Spleen (tissue), 11 donors: ENCODE measurements around the gene ACSF2. TPM values are rescaled to one million over a fixed set of nuclear protein-coding genes. Genes with fewer than 3 reads are reported as not detected.

Source experiments
- DNase-seq: peaks from one replicate; pipeline ENCODE4 v3.0.0-alpha.2; 2020
- H3K27ac ChIP-seq, 8 donors: fragments of 200-600 bp; sonication (generic) in 7 of 8; 1 replicate in 4 of 8; 2 replicates in 4 of 8; pipeline versions ENCODE4 v1.5.0 to v1.8.0; 2016 to 2021; ENCODE audit warnings: inconsistent platforms in 4 of 8, mild to moderate bottlenecking in 4 of 8, moderate library complexity in 1 of 8
- H3K27me3 ChIP-seq, 7 donors: fragments of 200-600 bp; sonication (generic) in 6 of 7; replicated peaks in 1 of 7; 1 replicate in 4 of 7; 2 replicates in 3 of 7; pipeline versions ENCODE4 v1.5.0 to v1.8.0; 2016 to 2021; ENCODE audit warnings: inconsistent platforms in 3 of 7, mild to moderate bottlenecking in 1 of 7
- H3K36me3 ChIP-seq, 6 donors: fragments of 200-600 bp; sonication (generic) in 5 of 6; 1 replicate in 4 of 6; 2 replicates in 2 of 6; pipeline versions ENCODE4 v1.5.0 to v1.8.0; 2016 to 2021; ENCODE audit warnings: inconsistent platforms in 2 of 6
- H3K4me1 ChIP-seq, 6 donors: fragments of 200-600 bp; sonication (generic) in 5 of 6; 1 replicate in 3 of 6; 2 replicates in 3 of 6; pipeline versions ENCODE4 v1.5.0 to v1.8.0; 2016 to 2021; ENCODE audit warnings: inconsistent platforms in 3 of 6
- H3K4me3 ChIP-seq, 8 donors: fragments of 200-600 bp; sonication (generic) in 7 of 8; 1 replicate in 4 of 8; 2 replicates in 4 of 8; pipeline versions ENCODE4 v1.5.0 to v1.8.0; 2016 to 2021; ENCODE audit warnings: inconsistent platforms in 4 of 8, mild to moderate bottlenecking in 4 of 8, moderate library complexity in 2 of 8
- H3K9me3 ChIP-seq, 8 donors: fragments of 200-600 bp; sonication (generic) in 7 of 8; 1 replicate in 4 of 8; 2 replicates in 4 of 8; pipeline versions ENCODE4 v1.5.0 to v1.8.0; 2016 to 2021; ENCODE audit warnings: inconsistent platforms in 4 of 8
- CTCF ChIP-seq, 11 experiments: fragments of 200-600 bp in 7 of 11; fragments of 450-650 bp in 4 of 11; sonication (generic) in 4 of 11; IDR thresholded peaks in 8 of 11; conservative IDR thresholded peaks in 3 of 11; 1 replicate in 7 of 11; 2 replicates in 4 of 11; pipeline versions ENCODE4 v1.4.0 to v1.8.0; 2016 to 2021; ENCODE audit warnings: antibody characterized with exemption in 11 of 11, inconsistent platforms in 4 of 11, mild to moderate bottlenecking in 1 of 11
- POLR2A ChIP-seq, 3 donors: fragments of 450-650 bp; IDR thresholded peaks; one replicate each; pipeline ENCODE4 v1.5.1; 2017; ENCODE audit warnings: antibody characterized with exemption in 3 of 3, mild to moderate bottlenecking in 1 of 3
- POLR2AphosphoS5 ChIP-seq, 3 donors: sonication (generic); formaldehyde crosslinking; IDR thresholded peaks; one replicate each; pipeline ENCODE4 v1.5.1; 2017; ENCODE audit warnings: antibody characterized with exemption in 3 of 3
- whole genome bisulfite sequencing, 5 donors: extraction: QIAGEN DNeasy Blood & Tissue Kit in 3 of 5; methylation state at CpG; one replicate each; pipeline versions ENCODE4 v1.1.5 to v1.1.7; 2013 to 2018; 5-methylcytosine and 5-hydroxymethylcytosine counted together
- intact Hi-C: fragments of 100-400 bp; cut with DNase I; formaldehyde crosslinking; loops from one replicate; pipeline ENCODE4 v1.15.0; 2023; ENCODE audit warnings: low total_unique reads
- polyA plus RNA-seq, 3 donors: library from polyadenylated mRNA; stranded (reverse); fragments of 200-250 nt; gene quantifications; one replicate each; pipeline ENCODE4 v1.2.1, GENCODE V29; 2013
- total RNA-seq, 7 donors: library from RNA; depleted of rRNA in 3 of 7; stranded (reverse); fragments of >200 nt in 3 of 7; fragmentation: NEBNext Ultra II Directional in 4 of 7; extraction: Animal tissue kit (Norgen Biotek cat#: 25700) in 4 of 7; gene quantifications; one replicate each; pipeline versions ENCODE4 v1.1.0 to v1.2.1, GENCODE V29; 2016 to 2021
- donor health status: healthy with polysubstance abuse.
- donor health status: DM: no; HTN: no; CAD: no; lungs with moderate emphysema.
- donor health status: DM: no; HTN: no; CAD: no.
- donor health status: Bipolar disorder and iron deficiency.
- donor health status: healthy.
- donor health status: DM: no; HTN: no; CAD: no.
- donor health status: DM: yes; HTN: yes; CAD: no.

The ACSF2 gene
- total and polyA plus RNA-seq, 10 donors: 21.7 to 50.0 (median 39.1) TPM

GRCh38 chr17:50498021-50498874, 72.2 kb downstream of the ACSF2 start:
- no peak for DNase-seq
- Histone ChIP-seq H3K36me3 (no peaks in the 10 kb centered on the region), H3K27me3 (no peaks in the 10 kb centered on the region), H3K4me3 (no peak overlapping the region), H3K4me1 (no peaks in the 10 kb centered on the region), H3K27ac (no peak overlapping the region), H3K9me3 (no peaks in the 10 kb centered on the region)
- WGBS, 5 donors: 69 to 87% (median 80%) methylated on average over 6 to 7 of the region's 7 CpGs
- intact Hi-C loops: no loop called here
- no peak for TF ChIP-seq POLR2A (IDR thresholded peaks at IDR 0.05)
- no peak for TF ChIP-seq CTCF (IDR thresholded peaks at IDR 0.05 in 8 of 11, conservative IDR thresholded peaks at IDR 0.05 in 3 of 11)
- TF ChIP-seq POLR2AphosphoS5 (IDR thresholded peaks at IDR 0.05): no peak

- H3K36me3 ChIP-seq: no peaks in the 10 kb centered on the region
- DNase-seq: no peak
- intact Hi-C loops: no loop called here
- TF ChIP-seq CTCF (IDR thresholded peaks at IDR 0.05 in 8 of 11, conservative IDR thresholded peaks at IDR 0.05 in 3 of 11) (no peak), POLR2AphosphoS5 (IDR thresholded peaks at IDR 0.05) (no peak), POLR2A (IDR thresholded peaks at IDR 0.05) (no peak)
- no peaks in the 10 kb centered on the region for H3K4me1 ChIP-seq
- no peak overlapping the region for H3K4me3 ChIP-seq
- no peaks in the 10 kb centered on the region for H3K27me3 ChIP-seq
- H3K9me3 ChIP-seq: no peaks in the 10 kb centered on the region
- no peak overlapping the region for H3K27ac ChIP-seq
Measured at GRCh38 chr17:50499270-50499669, 73.3 kb downstream of the ACSF2 start.

- no peaks in the 10 kb centered on the region for H3K36me3 ChIP-seq
- no peak for DNase-seq
- WGBS, 5 donors: 93 to 100% (median 95%) methylated on average over 2 of the region's 2 CpGs
- no peak for TF ChIP-seq CTCF (IDR thresholded peaks at IDR 0.05 in 8 of 11, conservative IDR thresholded peaks at IDR 0.05 in 3 of 11)
- no peak overlapping the region for H3K27ac ChIP-seq
- H3K4me3 ChIP-seq: no peak overlapping the region
- intact Hi-C loops: no loop called here
- no peaks in the 10 kb centered on the region for H3K27me3 ChIP-seq
- H3K9me3 ChIP-seq: no peaks in the 10 kb centered on the region
- H3K4me1 ChIP-seq: no peaks in the 10 kb centered on the region
Measured at GRCh38 chr17:50499721-50500120, 73.7 kb downstream of the ACSF2 start.

- DNase-seq: no peak
- 28 to 46% (median 37%) methylated on average over 5 of the region's 5 CpGs for WGBS, 5 donors
Measured at GRCh38 chr17:50501054-50501453, 75.0 kb downstream of the ACSF2 start.

More at GRCh38 chr17:50501054-50501453, 75.0 kb downstream of the ACSF2 start:
- Histone ChIP-seq H3K4me3 (no peak overlapping the region), H3K36me3 (no peaks in the 10 kb centered on the region), H3K27me3 (no peaks in the 10 kb centered on the region), H3K9me3 (no peaks in the 10 kb centered on the region), H3K4me1 (no peaks in the 10 kb centered on the region), H3K27ac (no peak overlapping the region)
- TF ChIP-seq POLR2AphosphoS5 (IDR thresholded peaks at IDR 0.05): no peak
- TF ChIP-seq CTCF (IDR thresholded peaks at IDR 0.05 in 8 of 11, conservative IDR thresholded peaks at IDR 0.05 in 3 of 11): peak in 7 of 11 experiments; percentile 23 to 56 (median 42)
- intact Hi-C loops: no loop called here
